Mesendoderm (in vitro differentiated cells): ENCODE measurements around the gene MALAT1.
"Not testable (repeated sequence)": the region's sequence is repeated elsewhere in the genome, so short reads cannot be mapped to it uniquely, and the experiment has no call there.

Source experiments
- DNase-seq: peaks from one replicate; pipeline ENCODE4 v3.0.0; 2013
- H2AK5ac ChIP-seq: 2 replicates; pipeline ENCODE4 v1.6.1; 2013; ENCODE audit warnings: low read length, inconsistent platforms
- H2BK120ac ChIP-seq: 2 replicates; pipeline ENCODE4 v1.6.1; 2013; ENCODE audit warnings: low read depth, mild to moderate bottlenecking, low read length, moderate library complexity, mixed read lengths
- H2BK15ac ChIP-seq: replicated peaks from 2 replicates; pipeline ENCODE4 v1.6.1; 2013; ENCODE audit warnings: low read depth, mild to moderate bottlenecking, moderate library complexity
- H2BK5ac ChIP-seq: 2 replicates; pipeline ENCODE4 v1.6.1; 2013; ENCODE audit warnings: low read length, inconsistent platforms
- H3K18ac ChIP-seq: 2 replicates; pipeline ENCODE4 v1.6.1; 2013; ENCODE audit warnings: mild to moderate bottlenecking, low read length, mixed read lengths
- H3K23ac ChIP-seq: one replicate; pipeline ENCODE4 v1.6.1; 2013; ENCODE audit warnings: low read length
- H3K27ac ChIP-seq: 2 replicates; pipeline ENCODE4 v1.5.1; 2013; ENCODE audit warnings: low read depth, mild to moderate bottlenecking, inconsistent platforms, low read length, moderate library complexity
- H3K27me3 ChIP-seq: 2 replicates; pipeline ENCODE4 v1.6.1; 2013; ENCODE audit warnings: low read length, control low read depth, mild to moderate bottlenecking, inconsistent platforms; ENCODE audit not compliant: insufficient read depth, poor library complexity
- H3K36me3 ChIP-seq: 2 replicates; pipeline ENCODE4 v1.6.1; 2013; ENCODE audit warnings: low read length, inconsistent platforms; ENCODE audit not compliant: control insufficient read depth, insufficient read depth
- H3K4ac ChIP-seq: one replicate; pipeline ENCODE4 v1.6.1; 2013; ENCODE audit warnings: low read depth, mild to moderate bottlenecking, low read length, moderate library complexity
- H3K4me1 ChIP-seq: 2 replicates; pipeline ENCODE4 v1.6.1; 2013; ENCODE audit warnings: low read depth, low read length, inconsistent platforms; ENCODE audit not compliant: control insufficient read depth
- H3K4me2 ChIP-seq: 2 replicates; pipeline ENCODE4 v1.6.1; 2013; ENCODE audit warnings: low read length
- H3K4me3 ChIP-seq: 2 replicates; pipeline ENCODE4 v1.5.1; 2013; ENCODE audit warnings: mild to moderate bottlenecking, low read length
- H3K56ac ChIP-seq: one replicate; pipeline ENCODE4 v1.6.1; 2013; ENCODE audit warnings: low read length
- H3K79me1 ChIP-seq: 2 replicates; pipeline ENCODE4 v1.6.1; 2013; ENCODE audit warnings: low read length, inconsistent platforms
- H3K79me2 ChIP-seq: 2 replicates; pipeline ENCODE4 v1.6.1; 2013; ENCODE audit warnings: mild to moderate bottlenecking, low read length; ENCODE audit not compliant: control insufficient read depth, insufficient read depth
- H3K9ac ChIP-seq: 2 replicates; pipeline ENCODE4 v1.6.1; 2013; ENCODE audit warnings: low read length, inconsistent platforms
- H4K5ac ChIP-seq: one replicate; pipeline ENCODE4 v1.6.1; 2013; ENCODE audit warnings: low read length
- H4K8ac ChIP-seq: one replicate; pipeline ENCODE4 v1.6.1; 2013; ENCODE audit warnings: low read depth, mild to moderate bottlenecking, control low read depth, low read length, moderate library complexity
- WGBS: extraction: QIAGEN DNeasy Blood & Tissue Kit; methylation state at CpG from one replicate; pipeline ENCODE4 v1.1.7; 2013; ENCODE audit warnings: low lambda C conversion rate, missing lambda C conversion rate; ENCODE audit not compliant: insufficient coverage; ENCODE audit errors: extremely low coverage; 5-methylcytosine and 5-hydroxymethylcytosine counted together

MALAT1 gene

GRCh38 chr11:65521777-65522521 lies 23.1 kb downstream of the MALAT1 start:
- H3K4me3 ChIP-seq, H3K4ac ChIP-seq, H4K8ac ChIP-seq, H3K18ac ChIP-seq, DNase-seq, H3K9ac ChIP-seq, H3K4me1 ChIP-seq, H3K56ac ChIP-seq, H3K27ac ChIP-seq, H2BK120ac ChIP-seq, H3K36me3 ChIP-seq, H2AK5ac ChIP-seq, H3K27me3 ChIP-seq, H4K5ac ChIP-seq, H3K79me1 ChIP-seq, H2BK5ac ChIP-seq, H2BK15ac ChIP-seq, H3K23ac ChIP-seq, H3K79me2 ChIP-seq, H3K4me2 ChIP-seq: not testable (repeated sequence)
- no CpG with 5 or more reads among the region's 20 CpGs for WGBS

GRCh38 chr11:65522718-65523630 lies 24.1 kb downstream of the MALAT1 start:
- DNase-seq, result peak; percentile 72
- WGBS, result no CpG with 5 or more reads among the region's 18 CpGs
- not testable (repeated sequence) for H3K79me2 ChIP-seq, H3K4me3 ChIP-seq, H3K4ac ChIP-seq, H3K23ac ChIP-seq, H3K4me2 ChIP-seq, H3K9ac ChIP-seq, H2AK5ac ChIP-seq, H3K4me1 ChIP-seq, H4K8ac ChIP-seq, H2BK15ac ChIP-seq, H4K5ac ChIP-seq, H3K27me3 ChIP-seq, H3K18ac ChIP-seq, H2BK5ac ChIP-seq, H2BK120ac ChIP-seq, H3K79me1 ChIP-seq, H3K27ac ChIP-seq, H3K36me3 ChIP-seq
- H3K56ac ChIP-seq, result peak overlapping the region; percentile 49

GRCh38 chr11:65523631-65523968 lies 24.8 kb downstream of the MALAT1 start:
- WGBS, result no CpG with 5 or more reads among the region's 7 CpGs
- DNase-seq, H3K4ac ChIP-seq, H4K8ac ChIP-seq, H3K23ac ChIP-seq, H4K5ac ChIP-seq, H2BK120ac ChIP-seq, H3K27ac ChIP-seq, H2BK15ac ChIP-seq, H3K4me3 ChIP-seq, H2BK5ac ChIP-seq, H3K36me3 ChIP-seq, H3K79me1 ChIP-seq, H3K9ac ChIP-seq, H3K79me2 ChIP-seq, H3K27me3 ChIP-seq, H3K4me2 ChIP-seq, H3K18ac ChIP-seq, H3K56ac ChIP-seq, H3K4me1 ChIP-seq: not testable (repeated sequence)
- H2AK5ac ChIP-seq, result peak overlapping the region; percentile 36

- peaks cover 10% of the 10 kb centered on the region for H3K79me1 ChIP-seq
- no peak overlapping the region for H4K5ac ChIP-seq
- H3K27me3 ChIP-seq, result no peaks in the 10 kb centered on the region
- DNase-seq, result no peak
- peak overlapping the region; percentile 9 for H3K4me2 ChIP-seq
- H2BK15ac ChIP-seq, result no peak overlapping the region
- H2BK120ac ChIP-seq, result no peak overlapping the region
- H3K36me3 ChIP-seq, result peaks cover 2% of the 10 kb centered on the region
- peak overlapping the region; percentile 26 for H3K9ac ChIP-seq
- no peak overlapping the region for H4K8ac ChIP-seq
- H3K4me3 ChIP-seq, result no peak overlapping the region
- H3K27ac ChIP-seq, result no peak overlapping the region
- no peaks in the 10 kb centered on the region for H3K4me1 ChIP-seq
- peak overlapping the region; percentile 75 for H3K56ac ChIP-seq
- H2AK5ac ChIP-seq, result no peak overlapping the region
- H3K79me2 ChIP-seq, result peaks cover 5% of the 10 kb centered on the region
- H3K18ac ChIP-seq, result no peak overlapping the region
- H2BK5ac ChIP-seq, result no peak overlapping the region
- WGBS, result no CpG with 5 or more reads among the region's 12 CpGs
- H3K4ac ChIP-seq, result no peak overlapping the region
- no peak overlapping the region for H3K23ac ChIP-seq
Observed at GRCh38 chr11:65524014-65524740, 25.3 kb downstream of the MALAT1 start.

GRCh38 chr11:65524741-65525545 lies 26.1 kb downstream of the MALAT1 start, which contains the start of gene SCYL1:
Gene SCYL1 (plus strand): TSS chr11:65525083. CDS start chr11:65525154, 71 bp downstream.
- Histone ChIP-seq H3K36me3 (peaks cover 2% of the 10 kb centered on the region), H4K5ac (no peak within 1 kb of the TSS), H3K27ac (peak within 1 kb of the TSS; percentile 47), H3K4me3 (peak within 1 kb of the TSS; percentile 87), H3K79me1 (peaks cover 10% of the 10 kb centered on the region), H4K8ac (no peak within 1 kb of the TSS), H2BK15ac (no peak within 1 kb of the TSS), H2BK5ac (peak within 1 kb of the TSS; percentile 35), H3K23ac (peak within 1 kb of the TSS; percentile 7), H3K4ac (peak within 1 kb of the TSS; percentile 56), H3K9ac (peak within 1 kb of the TSS; percentile 84), H3K56ac (peak within 1 kb of the TSS; percentile 91), H3K18ac (peak within 1 kb of the TSS; percentile 72), H3K27me3 (no peaks in the 10 kb centered on the region), H2BK120ac (no peak within 1 kb of the TSS), H3K4me1 (no peaks in the 10 kb centered on the region), H3K4me2 (peak within 1 kb of the TSS; percentile 60), H3K79me2 (peaks cover 5% of the 10 kb centered on the region), H2AK5ac (peak within 1 kb of the TSS; percentile 28)
- DNase-seq, result peak; percentile 77
- no CpG with 5 or more reads among the region's 82 CpGs for WGBS
